Neural progenitor cell (in vitro differentiated cells): ENCODE results near the gene CTU2. TPM values are rescaled to one million over a fixed set of nuclear protein-coding genes. Genes with fewer than 3 reads are reported as not detected.

ENCODE experiments used
- DNase-seq: peaks from one replicate; pipeline ENCODE4 v3.0.0-alpha.2; 2016; ENCODE audit warnings: low spot score
- H2AFZ ChIP-seq: fragments of 200-600 bp; sonication (generic); replicated peaks from 2 replicates; pipeline ENCODE4 v1.6.1; 2016; ENCODE audit warnings: antibody characterized with exemption
- H3F3A ChIP-seq: fragments of 200-600 bp; sonication (generic); 2 replicates; pipeline ENCODE4 v1.6.1; 2016; ENCODE audit warnings: antibody characterized with exemption, low read depth
- H3K27ac ChIP-seq: fragments of 200-600 bp; sonication (generic); 2 replicates; pipeline ENCODE4 v1.5.1; 2016; ENCODE audit warnings: mild to moderate bottlenecking
- H3K27me3 ChIP-seq: fragments of 200-600 bp; sonication (generic); 2 replicates; pipeline ENCODE4 v1.6.1; 2016; ENCODE audit warnings: mild to moderate bottlenecking, moderate library complexity
- H3K36me3 ChIP-seq: fragments of 200-600 bp; sonication (generic); 2 replicates; pipeline ENCODE4 v1.5.1; 2016
- H3K4me1 ChIP-seq: fragments of 200-600 bp; sonication (generic); 2 replicates; pipeline ENCODE4 v1.6.1; 2016; ENCODE audit warnings: mixed run types
- H3K4me2 ChIP-seq: fragments of 200-600 bp; sonication (generic); 2 replicates; pipeline ENCODE4 v1.6.1; 2016
- H3K4me3 ChIP-seq: fragments of 200-600 bp; sonication (generic); 2 replicates; pipeline ENCODE4 v1.5.1; 2016
- H3K79me2 ChIP-seq: fragments of 200-600 bp; sonication (generic); 2 replicates; pipeline ENCODE4 v1.6.1; 2016; ENCODE audit warnings: low read depth
- H3K9ac ChIP-seq: fragments of 200-600 bp; sonication (generic); 2 replicates; pipeline ENCODE4 v1.6.1; 2016
- H3K9me3 ChIP-seq: fragments of 200-600 bp; sonication (generic); 2 replicates; pipeline ENCODE4 v1.5.1; 2016; ENCODE audit warnings: low read depth
- H4K20me1 ChIP-seq: fragments of 200-600 bp; sonication (generic); 2 replicates; pipeline ENCODE4 v1.6.1; 2016; ENCODE audit warnings: low read depth
- H3K27ac Mint-ChIP-seq: 3 replicates; pipeline ENCODE4 v1.8.0; 2021; ENCODE audit warnings: mixed read lengths
- H3K27me3 Mint-ChIP-seq: 2 replicates; pipeline ENCODE4 v1.8.0; 2022; ENCODE audit warnings: low read depth, mild to moderate bottlenecking, inconsistent platforms, moderate library complexity, mixed read lengths; ENCODE audit not compliant: insufficient read depth
- H3K36me3 Mint-ChIP-seq: 3 replicates; pipeline ENCODE4 v1.8.0; 2021; ENCODE audit warnings: mixed read lengths
- H3K4me1 Mint-ChIP-seq: 3 replicates; pipeline ENCODE4 v1.8.0; 2021; ENCODE audit warnings: mixed read lengths
- H3K4me3 Mint-ChIP-seq: 3 replicates; pipeline ENCODE4 v1.8.0; 2021; ENCODE audit warnings: mild to moderate bottlenecking, moderate library complexity, mixed read lengths
- H3K9me3 Mint-ChIP-seq: 3 replicates; pipeline ENCODE4 v1.8.0; 2020; ENCODE audit warnings: mixed read lengths
- CTCF ChIP-seq: fragments of 200-600 bp; sonication (generic); IDR thresholded peaks from 2 replicates; pipeline ENCODE4 v1.5.1; 2017; ENCODE audit warnings: antibody characterized with exemption, mild to moderate bottlenecking
- EZH2 ChIP-seq: fragments of 200-600 bp; sonication (generic); IDR thresholded peaks from 2 replicates; pipeline ENCODE4 v1.6.1; 2017; ENCODE audit warnings: antibody characterized with exemption, mild to moderate bottlenecking, moderate library complexity
- EZH2phosphoT487 ChIP-seq: fragments of 200-600 bp; sonication (generic); IDR thresholded peaks from 2 replicates; pipeline ENCODE4 v1.6.1; 2017; ENCODE audit warnings: antibody characterized with exemption
- total RNA-seq: library from RNA; depleted of rRNA; stranded (reverse); fragments of >200 nt; gene quantifications from 2 replicates; pipeline ENCODE4 v1.2.3, GENCODE V29; 2015; ENCODE audit warnings: low replicate concordance

The CTU2 gene
- total RNA-seq, 1 donor from 2014 or later = 4.7 TPM

GRCh38 chr16:88759976-88760350 is 53.7 kb downstream of the CTU2 start:
- TF ChIP-seq CTCF = no peak
- TF ChIP-seq EZH2phosphoT487 = no peak
- no peak for TF ChIP-seq EZH2
- H3K4me3 ChIP-seq = no peak overlapping the region
- no peak overlapping the region for H3K4me3 Mint-ChIP-seq
- H3K36me3 Mint-ChIP-seq = no peaks in the 10 kb centered on the region
- no peaks in the 10 kb centered on the region for H3K9me3 Mint-ChIP-seq
- H3K4me1 ChIP-seq = peaks cover 22% of the 10 kb centered on the region
- H3K9me3 ChIP-seq = no peaks in the 10 kb centered on the region
- H3K9ac ChIP-seq = no peak overlapping the region
- no peak for DNase-seq
- H3K79me2 ChIP-seq = no peaks in the 10 kb centered on the region
- H2AFZ ChIP-seq = no peak overlapping the region
- peak overlapping the region; percentile 66 for H3K27ac Mint-ChIP-seq
- peaks cover 25% of the 10 kb centered on the region for H3F3A ChIP-seq
- no peaks in the 10 kb centered on the region for H3K27me3 Mint-ChIP-seq
- no peak overlapping the region for H3K4me2 ChIP-seq
- no peaks in the 10 kb centered on the region for H3K36me3 ChIP-seq
- peaks cover 20% of the 10 kb centered on the region for H3K4me1 Mint-ChIP-seq
- H3K27ac ChIP-seq = no peak overlapping the region
- no peaks in the 10 kb centered on the region for H3K27me3 ChIP-seq
- no peaks in the 10 kb centered on the region for H4K20me1 ChIP-seq

- TF ChIP-seq EZH2 = no peak
- TF ChIP-seq CTCF = no peak
- no peak for TF ChIP-seq EZH2phosphoT487
- Histone ChIP-seq H3K27ac (no peak overlapping the region), H3K27me3 (no peaks in the 10 kb centered on the region), H3K36me3 (no peaks in the 10 kb centered on the region), H3K9me3 (no peaks in the 10 kb centered on the region), H2AFZ (no peak overlapping the region), H3F3A (peaks cover 25% of the 10 kb centered on the region), H3K4me3 (no peak overlapping the region), H3K4me1 (peaks cover 22% of the 10 kb centered on the region), H3K9ac (no peak overlapping the region), H3K4me2 (no peak overlapping the region), H4K20me1 (no peaks in the 10 kb centered on the region), H3K79me2 (no peaks in the 10 kb centered on the region)
- no peak for DNase-seq
- Mint-ChIP-seq H3K9me3 (no peaks in the 10 kb centered on the region), H3K27ac (peak overlapping the region; percentile 66), H3K27me3 (no peaks in the 10 kb centered on the region), H3K36me3 (no peaks in the 10 kb centered on the region), H3K4me3 (no peak overlapping the region), H3K4me1 (peaks cover 13% of the 10 kb centered on the region)
Observed at GRCh38 chr16:88760424-88761142, 54.3 kb downstream of the CTU2 start.

- peaks cover 13% of the 10 kb centered on the region for H3K4me1 Mint-ChIP-seq
Observed at GRCh38 chr16:88761143-88761534, 54.8 kb downstream of the CTU2 start.

More at GRCh38 chr16:88761143-88761534, 54.8 kb downstream of the CTU2 start:
- no peak for DNase-seq
- Histone ChIP-seq H3K9me3 (no peaks in the 10 kb centered on the region), H2AFZ (no peak overlapping the region), H3K9ac (no peak overlapping the region), H3K27me3 (no peaks in the 10 kb centered on the region), H3K36me3 (no peaks in the 10 kb centered on the region), H3K4me1 (peaks cover 22% of the 10 kb centered on the region), H3K4me2 (no peak overlapping the region), H3K4me3 (no peak overlapping the region), H3F3A (peaks cover 25% of the 10 kb centered on the region), H3K79me2 (no peaks in the 10 kb centered on the region), H3K27ac (no peak overlapping the region), H4K20me1 (no peaks in the 10 kb centered on the region)
- no peak for TF ChIP-seq CTCF
- TF ChIP-seq EZH2 = no peak
- H3K4me3 Mint-ChIP-seq = no peak overlapping the region
- H3K36me3 Mint-ChIP-seq = no peaks in the 10 kb centered on the region
- H3K27me3 Mint-ChIP-seq = no peaks in the 10 kb centered on the region
- H3K27ac Mint-ChIP-seq = no peak overlapping the region
- no peaks in the 10 kb centered on the region for H3K9me3 Mint-ChIP-seq
